Endothelial cell of coronary artery (primary cell): Measurements from ENCODE around the gene EPB41L5. TPM values are rescaled to one million over a fixed set of nuclear protein-coding genes. Genes with fewer than 3 reads are reported as not detected.

ENCODE experiments used
- total RNA-seq: library from RNA; depleted of rRNA; stranded (reverse); fragments of >200 nt; gene quantifications from 2 replicates; pipeline ENCODE4 v1.2.3, GENCODE V29; 2014

The EPB41L5 gene
- total RNA-seq, result 29.3 and 30.1 TPM in 2 replicates

GRCh38 chr2:120012771-120013596, at the start of gene EPB41L5:
Gene EPB41L5, plus strand, starts transcription at chr2:120013077. Its CDS starts 6,008 bp downstream, at chr2:120019085.

GRCh38 chr2:120223034-120223912, 210.4 kb downstream of the EPB41L5 start, which contains the start of gene TMEM185B:
Gene TMEM185B, minus strand, starts transcription at chr2:120223400. Its CDS starts 424 bp downstream, at chr2:120222976.

Other genes with a start within 250 kb of the EPB41L5 start
- gene TMEM185B, start 210.3 kb downstream of the EPB41L5 start, total RNA-seq, result 24.6 and 27.5 TPM in 2 replicates
- gene RALB, start 239.8 kb downstream of the EPB41L5 start, total RNA-seq, result 145 and 217 TPM in 2 replicates